GM12874 (cell line): ENCODE results near the gene RETREG1.

Experiments used
- CTCF ChIP-seq: IDR thresholded peaks from 2 replicates; pipeline ENCODE4 v1.5.1; 2011; ENCODE audit warnings: low read depth, mild to moderate bottlenecking, control low read depth, low read length, moderate library complexity; ENCODE audit not compliant: insufficient read depth

The RETREG1 gene

DNA sequence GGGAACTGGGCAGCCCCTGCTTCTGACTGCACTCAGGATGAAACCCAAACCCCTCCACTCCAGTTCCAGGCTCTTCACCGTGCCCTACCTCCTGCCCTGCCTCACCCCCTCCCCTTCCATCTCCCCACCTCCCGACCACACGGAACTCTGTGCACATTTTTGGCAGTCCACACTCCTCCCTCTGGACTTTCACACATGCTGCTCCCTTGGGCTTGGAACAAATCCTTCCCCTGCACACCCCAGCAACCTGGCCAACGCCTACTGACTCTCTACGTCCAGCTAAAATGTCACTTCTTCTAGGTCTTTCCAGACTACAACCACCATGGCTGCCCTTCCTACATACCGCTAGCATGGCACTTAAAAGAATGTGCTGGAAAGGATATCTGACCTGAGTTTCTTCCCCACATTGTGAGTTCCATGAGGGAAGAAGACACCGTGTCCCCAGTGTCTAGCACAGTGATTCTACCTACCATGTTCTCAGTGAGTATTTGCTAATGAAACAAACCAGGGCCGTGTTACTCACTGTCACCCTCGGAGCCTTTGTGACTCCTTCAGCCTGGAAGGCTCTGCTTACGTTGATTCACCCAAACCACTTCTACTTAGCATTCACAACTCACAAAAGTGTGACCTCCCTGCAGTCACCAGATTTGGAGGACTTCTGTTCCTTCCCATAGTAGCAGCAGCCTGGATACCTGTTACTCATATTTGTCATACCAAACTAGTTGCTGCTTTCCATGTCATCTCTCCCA lies 18.7 kb downstream of the RETREG1 start:
- TF ChIP-seq CTCF, result no peak

- TF ChIP-seq CTCF, result no peak
These were observed 20.2 kb downstream of the RETREG1 start for GRCh38 chr5:16596581-16596940.

- no peak for TF ChIP-seq CTCF
These were observed 20.8 kb downstream of the RETREG1 start for GRCh38 chr5:16595881-16596580.

DNA sequence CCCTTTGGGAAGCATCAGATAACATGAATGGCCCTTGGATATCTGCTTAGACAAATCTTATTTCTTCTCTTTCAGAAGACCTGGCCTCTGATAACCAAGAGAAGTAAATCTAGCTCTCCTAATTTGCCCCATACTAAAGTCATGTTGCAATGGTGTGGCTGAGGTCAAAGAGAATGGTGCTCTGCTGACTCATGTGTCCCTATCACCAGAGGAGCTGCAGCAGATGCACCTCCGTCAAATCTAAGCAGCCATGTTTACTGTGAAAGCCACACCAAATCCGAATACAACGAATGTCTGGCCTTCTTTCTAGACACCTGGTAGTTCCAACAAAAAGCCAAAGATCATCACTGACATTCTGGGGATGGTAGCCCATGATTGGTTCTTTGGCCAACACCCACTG lies 23.2 kb downstream of the RETREG1 start:
- TF ChIP-seq CTCF, result no peak

GRCh38 chr5:16593013-16593412 lies 23.8 kb downstream of the RETREG1 start:
- no peak for TF ChIP-seq CTCF

DNA sequence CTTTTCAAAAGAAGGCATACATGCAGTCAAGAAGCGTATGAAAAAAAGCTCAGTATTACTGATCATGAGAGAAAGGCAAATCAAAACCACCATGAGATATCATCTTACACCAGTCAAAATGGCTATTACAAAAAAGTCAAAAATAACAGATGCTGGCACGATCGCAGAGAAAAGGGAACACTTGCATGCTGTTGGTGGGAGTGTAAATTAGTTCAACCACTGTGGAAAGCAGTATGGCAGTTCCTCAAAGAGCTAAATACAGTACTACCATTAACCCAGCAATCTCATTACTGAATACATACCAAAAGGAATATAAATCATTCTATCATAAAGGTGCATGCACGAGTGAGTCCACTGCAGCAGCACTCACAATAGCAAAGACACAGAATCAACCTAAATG lies 24.5 kb downstream of the RETREG1 start:
- TF ChIP-seq CTCF, result no peak

- no peak for TF ChIP-seq CTCF
These were observed 26.1 kb downstream of the RETREG1 start for GRCh38 chr5:16590685-16591084.
